GM11168 (cell line): ENCODE data around the gene SH3TC1.

Source experiments
- in situ Hi-C: fragments of 300-500 bp; cut with MboI; formaldehyde crosslinking; loops from one replicate; pipeline ENCODE4 v1.12.0; 2022; ENCODE audit warnings: low sequenced_read_pairs; ENCODE audit not compliant: unreplicated experiment

SH3TC1 gene

GRCh38 chr4:8179771-8180170 is 19.3 kb upstream of the SH3TC1 start:
- in situ Hi-C loops, result no loop called here

- in situ Hi-C loops, result no loop called here
Observed at GRCh38 chr4:8180310-8181093, 18.6 kb upstream of the SH3TC1 start.

- in situ Hi-C loops, result no loop called here
Observed at GRCh38 chr4:8181119-8181518, 18.0 kb upstream of the SH3TC1 start.

- in situ Hi-C loops, result no loop called here
Observed at GRCh38 chr4:8181844-8182243, 17.2 kb upstream of the SH3TC1 start.

DNA sequence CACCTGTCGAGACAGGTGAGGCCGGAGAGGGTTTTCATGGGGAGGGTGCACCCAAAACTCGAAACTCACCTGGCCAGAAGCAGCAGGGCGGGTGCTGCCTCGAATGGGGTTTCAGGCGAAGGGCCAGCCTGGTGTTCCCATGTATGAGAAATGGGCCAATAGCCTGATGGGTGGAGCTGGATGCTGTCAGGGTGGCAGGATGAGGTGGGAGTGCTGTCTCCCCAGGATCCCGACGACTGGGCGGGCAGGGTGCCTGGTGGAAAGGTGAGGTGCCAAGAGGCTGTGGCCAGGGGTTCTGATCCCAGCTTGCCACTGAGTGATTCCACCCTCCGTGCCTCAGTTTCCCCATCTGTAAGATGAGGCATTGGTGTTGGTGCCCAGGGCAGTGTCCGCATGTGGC is 16.8 kb upstream of the SH3TC1 start:
- in situ Hi-C loops, result no loop called here

GRCh38 chr4:8182858-8183725 is 16.0 kb upstream of the SH3TC1 start:
- in situ Hi-C loops, result no loop called here

- in situ Hi-C loops, result no loop called here
Observed at GRCh38 chr4:8184061-8184460, 15.0 kb upstream of the SH3TC1 start.

DNA sequence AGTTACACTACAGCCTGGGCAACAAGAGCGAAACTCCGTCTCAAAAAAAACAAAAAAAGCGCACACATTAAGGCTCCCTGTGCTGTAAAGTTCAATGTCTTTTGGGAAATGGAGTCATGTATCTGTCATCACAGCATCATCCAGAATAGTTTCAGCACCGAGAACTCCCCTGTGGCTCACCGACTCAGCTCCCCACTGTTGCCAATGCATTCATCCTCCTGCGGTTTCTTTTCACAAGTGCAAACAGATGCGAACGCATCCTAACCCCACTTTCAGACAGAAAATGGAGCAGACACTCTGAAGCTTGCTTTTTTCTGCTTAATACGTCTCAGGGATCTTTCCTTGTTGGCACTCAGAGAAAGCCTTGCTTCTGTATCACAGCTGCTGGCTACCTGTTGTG is 13.8 kb upstream of the SH3TC1 start:
- in situ Hi-C loops, result no loop called here

DNA sequence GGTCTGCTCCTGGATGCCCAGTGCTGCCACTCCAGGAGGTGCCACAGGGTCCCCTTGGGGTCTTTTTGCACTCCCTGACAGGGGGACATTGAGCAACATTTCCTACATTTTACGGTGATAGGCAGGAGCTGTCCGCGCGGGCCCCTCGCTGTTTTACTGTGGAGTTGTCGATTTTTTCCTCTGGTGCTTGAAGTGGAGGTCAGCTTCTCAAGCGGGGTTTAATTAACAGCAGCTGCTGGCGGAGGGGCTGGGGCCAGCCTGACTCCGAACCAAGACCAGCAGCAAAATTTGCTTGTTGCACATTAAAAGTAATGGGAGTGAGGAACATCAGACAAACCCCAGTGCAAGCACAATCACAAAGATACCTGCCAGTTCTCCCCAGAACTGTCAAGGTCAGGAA is 13.2 kb upstream of the SH3TC1 start:
- in situ Hi-C loops, result no loop called here

DNA sequence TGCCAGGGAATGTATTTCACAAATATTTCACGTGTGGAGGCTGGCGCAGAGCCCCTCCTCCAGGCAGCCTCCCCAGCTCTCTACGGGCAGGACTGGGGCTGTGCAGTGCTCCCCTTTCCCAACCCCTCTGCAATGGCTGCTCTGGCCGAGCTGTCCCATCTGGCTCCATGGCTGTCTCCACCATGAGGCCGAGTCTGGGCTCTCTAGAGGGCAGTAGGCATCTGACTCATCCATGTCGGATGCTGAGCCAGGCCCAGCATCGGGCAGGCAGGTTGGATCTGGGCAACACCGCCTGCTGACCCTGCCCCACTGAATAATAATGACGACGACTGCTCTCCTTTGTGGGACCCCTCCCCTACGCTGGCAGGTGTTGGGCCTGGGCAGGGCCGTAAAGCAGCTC is 11.0 kb upstream of the SH3TC1 start:
- in situ Hi-C loops, result no loop called here

- in situ Hi-C loops, result no loop called here
Observed at GRCh38 chr4:8188743-8189550, 10.1 kb upstream of the SH3TC1 start.

DNA sequence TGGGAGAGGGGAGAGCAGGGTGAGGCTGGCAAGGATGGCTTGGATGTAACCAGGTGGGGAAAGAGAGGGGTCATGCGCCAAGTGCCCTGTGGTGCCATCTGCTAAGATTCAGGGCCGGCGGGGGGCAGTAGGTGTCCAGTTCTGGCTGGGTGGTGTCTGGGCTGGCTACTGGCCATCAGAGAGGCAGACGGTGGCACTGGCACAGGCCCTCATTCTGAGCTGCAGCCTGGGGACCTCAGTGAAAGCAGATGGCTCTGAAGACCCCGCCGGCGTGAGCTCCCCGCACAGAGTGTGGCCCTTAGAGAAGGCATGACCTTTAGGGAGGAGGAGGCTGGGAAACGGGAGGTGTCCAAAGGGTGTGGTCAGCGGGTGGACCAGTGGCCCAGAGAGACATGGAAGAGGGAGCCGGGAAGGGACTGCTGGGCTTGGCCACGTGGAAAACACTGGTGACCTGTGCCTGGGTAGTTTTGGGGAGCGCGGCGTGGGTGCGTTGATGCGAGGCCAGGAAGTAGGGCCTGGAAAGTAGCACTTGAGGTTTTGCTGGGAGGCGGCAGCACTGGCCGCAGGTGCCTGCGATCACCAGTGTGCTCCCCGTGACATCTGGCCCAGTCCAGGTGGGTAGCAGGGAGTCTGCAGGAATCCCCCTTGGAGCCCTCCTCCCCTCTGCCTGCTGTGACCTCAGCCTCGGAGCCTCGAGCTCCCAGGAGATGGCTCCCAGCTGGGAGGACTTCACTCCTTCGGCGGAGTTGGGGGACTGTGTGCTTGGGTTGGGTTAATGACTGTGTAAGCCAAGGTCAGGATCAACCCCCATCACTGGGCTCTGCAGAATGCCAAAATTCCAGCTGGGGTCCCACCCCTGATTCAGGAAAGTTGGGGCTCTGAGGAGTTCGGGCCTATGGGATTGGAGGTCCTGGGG is 9.3 kb upstream of the SH3TC1 start:
- in situ Hi-C loops, result no loop called here

- in situ Hi-C loops, result no loop called here
Observed at GRCh38 chr4:8191136-8191747, 7.8 kb upstream of the SH3TC1 start.

GRCh38 chr4:8192748-8193738 is 6.0 kb upstream of the SH3TC1 start:
- in situ Hi-C loops, result no loop called here

DNA sequence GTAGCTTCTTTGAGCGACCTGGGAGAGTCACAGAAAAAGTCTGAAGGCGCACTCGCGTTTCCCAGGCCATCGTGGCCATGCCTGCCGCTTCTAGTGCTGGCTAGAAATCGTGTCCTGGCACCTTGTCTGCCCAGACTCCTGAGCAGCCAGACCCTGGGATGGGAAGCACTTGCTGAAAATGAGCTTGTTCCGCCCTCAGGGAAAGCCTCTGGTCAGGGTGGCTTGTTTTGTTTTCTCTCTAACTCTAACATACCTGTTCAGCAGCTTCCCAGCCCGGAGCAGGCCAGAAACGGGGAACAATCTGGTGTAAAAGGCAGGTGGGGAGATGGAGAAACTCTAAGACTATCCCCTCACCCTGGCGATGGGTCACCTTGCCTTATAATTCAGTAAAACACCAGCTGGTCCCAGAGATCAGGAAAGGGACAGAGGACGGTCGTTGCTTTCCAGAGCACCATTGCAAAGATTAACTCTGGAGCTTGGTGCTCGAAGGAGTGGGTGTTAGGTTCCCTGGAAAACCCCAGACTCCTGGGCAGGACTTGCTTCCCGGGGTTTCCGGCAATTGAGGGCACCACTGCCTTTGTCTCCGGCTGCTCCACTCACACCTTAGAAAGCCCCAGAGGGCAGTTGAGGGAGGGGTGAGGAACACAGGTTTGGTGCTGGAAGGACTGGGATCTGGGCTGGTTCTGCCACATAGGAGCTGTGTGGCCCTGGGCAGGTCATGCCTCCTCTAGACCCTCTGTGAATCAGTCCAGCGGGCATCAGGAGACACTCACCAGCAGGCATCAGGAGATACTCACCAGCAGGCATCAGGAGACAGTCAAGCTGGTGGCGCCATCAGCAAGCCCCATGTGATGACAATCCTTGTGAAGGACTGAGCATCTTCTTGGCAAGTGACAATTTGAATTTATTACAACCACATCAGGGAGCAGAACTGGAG is 4.5 kb upstream of the SH3TC1 start:
- in situ Hi-C loops, result no loop called here

DNA sequence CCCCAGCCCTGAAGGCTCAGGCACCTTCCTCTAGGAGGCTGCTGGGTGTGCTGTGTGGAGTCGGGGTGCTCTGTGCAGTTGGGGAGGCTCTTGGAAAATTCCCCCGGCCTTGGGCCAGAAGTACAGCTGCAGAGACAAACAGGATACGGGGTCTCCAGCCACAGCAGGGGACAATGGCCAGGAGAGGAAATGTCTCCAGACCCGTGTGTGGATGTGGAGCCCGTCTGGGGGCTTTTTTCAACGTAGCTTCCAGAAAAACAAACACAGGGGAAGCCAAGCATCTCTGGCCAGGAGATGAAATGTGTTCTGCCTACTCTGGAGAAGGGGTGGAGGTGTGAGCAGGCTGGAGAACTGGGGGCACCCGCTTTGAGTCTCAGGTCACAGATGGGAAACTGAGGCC is 3.7 kb upstream of the SH3TC1 start:
- in situ Hi-C loops, result no loop called here

DNA sequence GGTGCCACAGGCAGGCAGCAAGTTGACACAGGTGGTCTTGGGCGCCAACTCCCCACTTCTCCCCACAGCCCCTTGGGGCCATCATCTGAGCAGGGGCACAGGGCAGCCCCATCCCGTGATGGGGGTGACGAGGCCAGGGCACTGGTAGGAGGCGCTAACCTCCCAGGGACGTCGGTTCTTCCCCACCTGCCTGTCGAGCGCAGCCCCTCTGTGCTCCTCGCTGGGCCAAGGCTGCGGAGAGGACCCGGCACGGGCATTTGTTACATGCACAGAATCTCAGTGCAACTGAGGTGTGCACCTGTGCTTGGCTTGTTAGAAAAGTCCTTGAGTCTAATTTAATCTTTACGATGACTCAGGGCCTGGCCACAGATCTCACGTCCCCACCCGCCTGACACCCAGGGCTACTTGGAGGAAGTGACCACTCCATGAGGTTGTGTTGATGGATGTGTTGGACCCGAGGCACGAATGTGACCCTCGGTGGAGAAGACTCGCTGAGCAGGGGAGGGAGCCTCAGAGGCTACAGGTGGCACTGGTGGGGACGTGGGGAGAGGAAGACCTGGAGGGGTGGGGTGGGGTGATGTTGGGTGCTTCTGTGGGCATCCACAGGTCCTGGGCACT is 3.1 kb upstream of the SH3TC1 start:
- in situ Hi-C loops, result no loop called here
